SK-N-MC (cell line): ENCODE results near the gene STXBP5L.

Experiments
- EZH2 ChIP-seq: fragments of 200-600 bp; sonication (generic); IDR thresholded peaks from one replicate; pipeline ENCODE4 v1.6.1; 2017; ENCODE audit warnings: antibody characterized with exemption
- POLR2AphosphoS5 ChIP-seq: IDR thresholded peaks from 2 replicates; pipeline ENCODE4 v1.6.1; 2012; ENCODE audit warnings: mild to moderate bottlenecking, low read depth, low read length, borderline replicate concordance

- TF ChIP-seq POLR2AphosphoS5 (no peak), EZH2 (no peak)
These were observed 559.1 kb downstream of the STXBP5L start for GRCh38 chr3:121467085-121467484.
